SK-N-MC (cell line): ENCODE measurements around the gene TMEM213.

Experiments
- EZH2 ChIP-seq: fragments of 200-600 bp; sonication (generic); IDR thresholded peaks from one replicate; pipeline ENCODE4 v1.6.1; 2017; ENCODE audit warnings: antibody characterized with exemption
- FOXP2 ChIP-seq: optimal IDR thresholded peaks from 2 replicates; pipeline ENCODE3; 2011; ENCODE audit warnings: mild to moderate bottlenecking, moderate library complexity; ENCODE audit not compliant: insufficient read depth; ENCODE audit errors: extremely low read length, control extremely low read depth
- POLR2AphosphoS5 ChIP-seq: IDR thresholded peaks from 2 replicates; pipeline ENCODE4 v1.6.1; 2012; ENCODE audit warnings: mild to moderate bottlenecking, low read depth, low read length, borderline replicate concordance

DNA sequence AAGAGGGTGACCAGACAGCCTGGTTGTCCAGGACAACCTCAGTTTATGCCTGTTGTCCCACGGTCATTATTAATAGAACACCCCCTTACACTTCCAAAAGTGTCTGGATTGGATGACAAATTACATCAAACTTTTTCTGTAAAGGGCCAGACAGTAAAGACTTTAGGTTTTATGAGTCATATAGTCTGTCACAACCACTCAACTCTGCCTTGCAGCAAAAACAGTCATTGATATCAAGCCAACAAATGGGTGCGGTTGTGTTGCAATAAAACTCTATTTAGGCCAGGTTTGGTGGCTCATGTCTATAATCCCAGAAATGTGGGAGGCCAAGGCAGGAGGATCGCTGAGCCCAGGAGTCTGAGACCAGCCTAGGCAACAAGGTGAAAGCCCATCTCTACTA is 66.9 kb downstream of the TMEM213 start:
- no peak for TF ChIP-seq EZH2
- TF ChIP-seq POLR2AphosphoS5, result no peak
- TF ChIP-seq FOXP2, result no peak
